Activated CD4-positive, alpha-beta T cell treated with anti-CD3 and anti-CD28 coated beads for 36 hours (primary cell): ENCODE measurements around the gene OBSCN. TPM values are rescaled to one million over a fixed set of nuclear protein-coding genes. Genes with fewer than 3 reads are reported as not detected.

ENCODE experiments used
- ATAC-seq: fragments of 200-7000 bp; cut with Tn5 transposase; one replicate; pipeline ENCODE4 v1.10.0; 2021; ENCODE audit warnings: mild to moderate bottlenecking, moderate library complexity
- CTCF ChIA-PET: fragments of 350-600 bp; sonication (Branson Sonifier 250); formaldehyde crosslinking; loops from one replicate; lab custom pipeline; 2021; ENCODE audit warnings: antibody characterized with exemption; lab: Charles Lee
- POLR2A ChIA-PET: fragments of 350-600 bp; sonication (Branson Sonifier 250); formaldehyde crosslinking; loops from one replicate; lab custom pipeline; 2021; ENCODE audit warnings: antibody characterized with exemption, inconsistent platforms; lab: Charles Lee
- DNase-seq: peaks from one replicate; pipeline ENCODE4 v3.0.0-alpha.2; 2020
- H3K27ac Mint-ChIP-seq: one replicate; pipeline ENCODE4 v1.8.0; 2021; ENCODE audit warnings: mixed read lengths
- H3K27me3 Mint-ChIP-seq: one replicate; pipeline ENCODE4 v1.8.0; 2021; ENCODE audit warnings: mixed read lengths
- H3K36me3 Mint-ChIP-seq: one replicate; pipeline ENCODE4 v1.8.0; 2021; ENCODE audit warnings: low read depth, mixed read lengths
- H3K4me1 Mint-ChIP-seq: one replicate; pipeline ENCODE4 v1.8.0; 2021; ENCODE audit warnings: mixed read lengths
- H3K4me3 Mint-ChIP-seq: one replicate; pipeline ENCODE4 v1.8.0; 2021; ENCODE audit warnings: mild to moderate bottlenecking, moderate library complexity, mixed read lengths
- H3K9me3 Mint-ChIP-seq: one replicate; pipeline ENCODE4 v1.8.0; 2021; ENCODE audit warnings: low read depth, mixed read lengths
- intact Hi-C, 2 experiments: fragments of 100-400 bp; cut with DNase I in 1 of 2; cut with micrococcal nuclease in 1 of 2; formaldehyde crosslinking; loops; one replicate each; pipeline versions ENCODE4 v1.14.2 to v1.15.1; 2022 to 2024; cut with DNase I, micrococcal nuclease
- total RNA-seq, 2 experiments: library from RNA; stranded (reverse); gene quantifications; one replicate each; pipeline ENCODE4 v1.2.3, GENCODE V29; 2021

The OBSCN gene
- total RNA-seq, 2 experiments from 2014 or later, result 20.0 to 20.5 TPM

- no peak overlapping the region for H3K27ac Mint-ChIP-seq
- H3K9me3 Mint-ChIP-seq, result no peaks in the 10 kb centered on the region
- H3K36me3 Mint-ChIP-seq, result no peaks in the 10 kb centered on the region
- intact Hi-C loops, result loop anchor here in 1 of 2 experiments (1.0 to 2.0 kb wide), 6 partner anchors 29 to 247 kb away; partner anchors contain the start of gene TRIM11
- ChIA-PET CTCF (no interaction called here), POLR2A (no interaction called here)
- peaks cover 10% of the 10 kb centered on the region for H3K27me3 Mint-ChIP-seq
- peak; percentile 84 for DNase-seq
- peak overlapping the region; percentile 73 for H3K4me3 Mint-ChIP-seq
- H3K4me1 Mint-ChIP-seq, result peaks cover 8% of the 10 kb centered on the region
- ATAC-seq, result peak; percentile 77
These were observed 170.4 kb downstream of the OBSCN start for GRCh38 chr1:228378090-228378872.

GRCh38 chr1:228378873-228379460 lies 171.1 kb downstream of the OBSCN start:
- peak overlapping the region; percentile 51 for H3K27ac Mint-ChIP-seq
- ATAC-seq (no peak), DNase-seq (peak; percentile 34)
- peak overlapping the region; percentile 73 for H3K4me3 Mint-ChIP-seq
- no peaks in the 10 kb centered on the region for H3K36me3 Mint-ChIP-seq
- ChIA-PET CTCF (interaction anchor here (1.0 to 1.7 kb wide), 3 partner anchors 9 to 121 kb away, joined by 3 to 7 read pairs (median 6); a partner anchor contains a TSS), POLR2A (no interaction called here)
- intact Hi-C loops, result loop anchor here in 1 of 2 experiments (1.0 to 2.0 kb wide), 6 partner anchors 28 to 248 kb away; partner anchors contain the start of gene TRIM11
- no peaks in the 10 kb centered on the region for H3K9me3 Mint-ChIP-seq
- H3K27me3 Mint-ChIP-seq, result peaks cover 11% of the 10 kb centered on the region
- peaks cover 8% of the 10 kb centered on the region for H3K4me1 Mint-ChIP-seq

GRCh38 chr1:228379666-228380065 lies 171.8 kb downstream of the OBSCN start:
- no peaks in the 10 kb centered on the region for H3K9me3 Mint-ChIP-seq
- ChIA-PET CTCF (interaction anchor here (0.7 to 1.7 kb wide), 5 partner anchors 8 to 380 kb away, joined by 3 to 7 read pairs (median 3); a partner anchor contains a TSS), POLR2A (no interaction called here)
- peaks cover 8% of the 10 kb centered on the region for H3K4me1 Mint-ChIP-seq
- ATAC-seq (no peak), DNase-seq (no peak)
- H3K27ac Mint-ChIP-seq, result no peak overlapping the region
- H3K27me3 Mint-ChIP-seq, result peaks cover 11% of the 10 kb centered on the region
- intact Hi-C loops, result loop anchor here in 1 of 2 experiments (2.0 kb wide), 3 partner anchors 27 to 249 kb away; partner anchors contain the start of gene TRIM11
- H3K4me3 Mint-ChIP-seq, result no peak overlapping the region
- H3K36me3 Mint-ChIP-seq, result no peaks in the 10 kb centered on the region

GRCh38 chr1:228381356-228381755 lies 173.5 kb downstream of the OBSCN start:
- DNase-seq (no peak), ATAC-seq (no peak)
- CTCF ChIA-PET, result interaction anchor here (0.5 kb wide), 1 partner anchor 15 kb away, joined by 3 read pairs; no protein-coding TSS in a partner anchor
- Mint-ChIP-seq H3K27me3 (peaks cover 11% of the 10 kb centered on the region), H3K4me3 (no peak overlapping the region), H3K4me1 (peaks cover 8% of the 10 kb centered on the region), H3K27ac (no peak overlapping the region), H3K9me3 (no peaks in the 10 kb centered on the region), H3K36me3 (no peaks in the 10 kb centered on the region)
- POLR2A ChIA-PET, result no interaction called here
- intact Hi-C loops, result no loop called here

GRCh38 chr1:228383773-228384172 lies 175.9 kb downstream of the OBSCN start:
- CTCF ChIA-PET, result no interaction called here

GRCh38 chr1:228385232-228385631 lies 177.4 kb downstream of the OBSCN start:
- Mint-ChIP-seq H3K27me3 (peaks cover 3% of the 10 kb centered on the region), H3K9me3 (no peaks in the 10 kb centered on the region), H3K36me3 (no peaks in the 10 kb centered on the region), H3K4me1 (no peaks in the 10 kb centered on the region), H3K27ac (no peak overlapping the region), H3K4me3 (no peak overlapping the region)
- intact Hi-C loops, result no loop called here
- DNase-seq, result no peak
- ATAC-seq, result no peak
- POLR2A ChIA-PET, result no interaction called here
- CTCF ChIA-PET, result no interaction called here

More at GRCh38 chr1:228383773-228384172, 175.9 kb downstream of the OBSCN start:
- H3K4me3 Mint-ChIP-seq, result no peak overlapping the region
- POLR2A ChIA-PET, result no interaction called here
- no peak overlapping the region for H3K27ac Mint-ChIP-seq
- H3K9me3 Mint-ChIP-seq, result no peaks in the 10 kb centered on the region
- H3K27me3 Mint-ChIP-seq, result peaks cover 9% of the 10 kb centered on the region
- H3K4me1 Mint-ChIP-seq, result peaks cover 4% of the 10 kb centered on the region
- ATAC-seq, result no peak
- intact Hi-C loops, result no loop called here
- H3K36me3 Mint-ChIP-seq, result no peaks in the 10 kb centered on the region
- no peak for DNase-seq

GRCh38 chr1:228387321-228387720 lies 179.5 kb downstream of the OBSCN start:
- Mint-ChIP-seq H3K27me3 (peaks cover 2% of the 10 kb centered on the region), H3K4me3 (no peak overlapping the region), H3K36me3 (no peaks in the 10 kb centered on the region), H3K9me3 (no peaks in the 10 kb centered on the region), H3K27ac (no peak overlapping the region), H3K4me1 (no peaks in the 10 kb centered on the region)
- intact Hi-C loops, result no loop called here
- ATAC-seq, result no peak
- DNase-seq, result no peak
- CTCF ChIA-PET, result interaction anchor here (0.7 to 1.9 kb wide), 3 partner anchors 8 to 77 kb away, joined by 3 to 7 read pairs (median 6); no protein-coding TSS in a partner anchor
- POLR2A ChIA-PET, result no interaction called here

- Mint-ChIP-seq H3K4me3 (no peak overlapping the region), H3K27ac (no peak overlapping the region), H3K36me3 (peaks cover 4% of the 10 kb centered on the region), H3K4me1 (no peaks in the 10 kb centered on the region), H3K27me3 (no peaks in the 10 kb centered on the region), H3K9me3 (no peaks in the 10 kb centered on the region)
- ChIA-PET CTCF (no interaction called here), POLR2A (interaction anchor here (0.6 kb wide), 1 partner anchor 67 kb away, joined by 5 read pairs; no protein-coding TSS in a partner anchor)
- no peak for DNase-seq
- intact Hi-C loops, result no loop called here
- ATAC-seq, result no peak
These were observed 182.8 kb downstream of the OBSCN start for GRCh38 chr1:228390649-228391048.

GRCh38 chr1:228391411-228392020 lies 183.7 kb downstream of the OBSCN start:
- H3K4me3 Mint-ChIP-seq, result no peak overlapping the region
- ATAC-seq (no peak), DNase-seq (no peak)
- no peak overlapping the region for H3K27ac Mint-ChIP-seq
- ChIA-PET POLR2A (no interaction called here), CTCF (interaction anchor here (0.6 kb wide), 1 partner anchor 64 kb away, joined by 5 read pairs; no protein-coding TSS in a partner anchor)
- intact Hi-C loops, result no loop called here
- no peaks in the 10 kb centered on the region for H3K4me1 Mint-ChIP-seq
- H3K36me3 Mint-ChIP-seq, result peaks cover 11% of the 10 kb centered on the region
- H3K9me3 Mint-ChIP-seq, result no peaks in the 10 kb centered on the region
- no peaks in the 10 kb centered on the region for H3K27me3 Mint-ChIP-seq

- Mint-ChIP-seq H3K27me3 (no peaks in the 10 kb centered on the region), H3K36me3 (peaks cover 14% of the 10 kb centered on the region), H3K9me3 (no peaks in the 10 kb centered on the region), H3K4me3 (no peak overlapping the region), H3K4me1 (no peaks in the 10 kb centered on the region), H3K27ac (no peak overlapping the region)
- ChIA-PET POLR2A (no interaction called here), CTCF (interaction anchor here (0.6 kb wide), 1 partner anchor 64 kb away, joined by 5 read pairs; no protein-coding TSS in a partner anchor)
- peak; percentile 19 for ATAC-seq
- intact Hi-C loops, result no loop called here
- no peak for DNase-seq
These were observed 184.5 kb downstream of the OBSCN start for GRCh38 chr1:228392111-228392936.
